ENCODE data around the gene FAM210A.

The FAM210A gene

GRCh38 chr18:13657974-13658373, 68.4 kb downstream of the FAM210A start:
- DNase-seq, result no peak
- in situ Hi-C loops (cut with HindIII; ENCODE audit: low pct_ligation_motif_present, low pct_unique_long_range_greater_than_20kb, low sequenced_read_pairs), result no loop called here

GRCh38 chr18:13653746-13654433, 72.5 kb downstream of the FAM210A start:
- DNase-seq, result no peak

GRCh38 chr18:13649397-13650390, 76.7 kb downstream of the FAM210A start:
- no peak for DNase-seq
- in situ Hi-C loops (cut with HindIII; ENCODE audit: low pct_ligation_motif_present, low pct_unique_long_range_greater_than_20kb, low sequenced_read_pairs), result no loop called here

More at GRCh38 chr18:13653746-13654433, 72.5 kb downstream of the FAM210A start:
- in situ Hi-C loops (cut with HindIII; ENCODE audit: low pct_ligation_motif_present, low pct_unique_long_range_greater_than_20kb, low sequenced_read_pairs), result no loop called here

GRCh38 chr18:13647761-13648160, 78.6 kb downstream of the FAM210A start:
- DNase-seq, result no peak
- in situ Hi-C loops (cut with HindIII; ENCODE audit: low pct_ligation_motif_present, low pct_unique_long_range_greater_than_20kb, low sequenced_read_pairs), result no loop called here

- in situ Hi-C loops (cut with HindIII; ENCODE audit: low pct_ligation_motif_present, low pct_unique_long_range_greater_than_20kb, low sequenced_read_pairs), result no loop called here
- DNase-seq, result no peak
Measured at GRCh38 chr18:13646633-13647032, 79.7 kb downstream of the FAM210A start.

GRCh38 chr18:13645093-13645492, 81.3 kb downstream of the FAM210A start:
- no peak for DNase-seq
- in situ Hi-C loops (cut with HindIII; ENCODE audit: low pct_ligation_motif_present, low pct_unique_long_range_greater_than_20kb, low sequenced_read_pairs), result no loop called here

- in situ Hi-C loops (cut with HindIII; ENCODE audit: low pct_ligation_motif_present, low pct_unique_long_range_greater_than_20kb, low sequenced_read_pairs), result no loop called here
- no peak for DNase-seq
Measured at GRCh38 chr18:13643261-13643751, 83.1 kb downstream of the FAM210A start.

- in situ Hi-C loops (cut with HindIII; ENCODE audit: low pct_ligation_motif_present, low pct_unique_long_range_greater_than_20kb, low sequenced_read_pairs), result no loop called here
- no peak for DNase-seq
Measured at GRCh38 chr18:13642440-13642827, 83.9 kb downstream of the FAM210A start.

- no peak for DNase-seq
- in situ Hi-C loops (cut with HindIII; ENCODE audit: low pct_ligation_motif_present, low pct_unique_long_range_greater_than_20kb, low sequenced_read_pairs), result no loop called here
Measured at GRCh38 chr18:13641551-13642439, 84.6 kb downstream of the FAM210A start.

GRCh38 chr18:13640266-13640860, 86.0 kb downstream of the FAM210A start:
- no peak for DNase-seq
- in situ Hi-C loops (cut with HindIII; ENCODE audit: low pct_ligation_motif_present, low pct_unique_long_range_greater_than_20kb, low sequenced_read_pairs), result no loop called here

- in situ Hi-C loops (cut with HindIII; ENCODE audit: low pct_ligation_motif_present, low pct_unique_long_range_greater_than_20kb, low sequenced_read_pairs), result no loop called here
- DNase-seq, result no peak
Measured at GRCh38 chr18:13638719-13639595, 87.4 kb downstream of the FAM210A start.

- in situ Hi-C loops (cut with HindIII; ENCODE audit: low pct_ligation_motif_present, low pct_unique_long_range_greater_than_20kb, low sequenced_read_pairs), result no loop called here
- no peak for DNase-seq
Measured at GRCh38 chr18:13635046-13635445, 91.3 kb downstream of the FAM210A start.

GRCh38 chr18:13633700-13634099, 92.7 kb downstream of the FAM210A start:
- in situ Hi-C loops (cut with HindIII; ENCODE audit: low pct_ligation_motif_present, low pct_unique_long_range_greater_than_20kb, low sequenced_read_pairs), result no loop called here
- no peak for DNase-seq

GRCh38 chr18:13630716-13631268, 95.6 kb downstream of the FAM210A start:
- in situ Hi-C loops (cut with HindIII; ENCODE audit: low pct_ligation_motif_present, low pct_unique_long_range_greater_than_20kb, low sequenced_read_pairs), result no loop called here
- DNase-seq, result no peak

- peak; percentile 58 for DNase-seq
- in situ Hi-C loops (cut with HindIII; ENCODE audit: low pct_ligation_motif_present, low pct_unique_long_range_greater_than_20kb, low sequenced_read_pairs), result no loop called here
Measured at GRCh38 chr18:13629841-13630715, 96.3 kb downstream of the FAM210A start.

GRCh38 chr18:13628211-13628610, 98.1 kb downstream of the FAM210A start:
- in situ Hi-C loops (cut with HindIII; ENCODE audit: low pct_ligation_motif_present, low pct_unique_long_range_greater_than_20kb, low sequenced_read_pairs), result no loop called here

More at GRCh38 chr18:13628211-13628610, 98.1 kb downstream of the FAM210A start:
- DNase-seq, result no peak

Data from ACHN (cell line).